ENCODE data around the gene ABCF2. TPM values are rescaled to one million over a fixed set of nuclear protein-coding genes. Genes with fewer than 3 reads are reported as not detected.

Gene ABCF2
- total and polyA plus RNA-seq, 4 donors = 6.3 to 15.6 (median 10.5) TPM

DNA sequence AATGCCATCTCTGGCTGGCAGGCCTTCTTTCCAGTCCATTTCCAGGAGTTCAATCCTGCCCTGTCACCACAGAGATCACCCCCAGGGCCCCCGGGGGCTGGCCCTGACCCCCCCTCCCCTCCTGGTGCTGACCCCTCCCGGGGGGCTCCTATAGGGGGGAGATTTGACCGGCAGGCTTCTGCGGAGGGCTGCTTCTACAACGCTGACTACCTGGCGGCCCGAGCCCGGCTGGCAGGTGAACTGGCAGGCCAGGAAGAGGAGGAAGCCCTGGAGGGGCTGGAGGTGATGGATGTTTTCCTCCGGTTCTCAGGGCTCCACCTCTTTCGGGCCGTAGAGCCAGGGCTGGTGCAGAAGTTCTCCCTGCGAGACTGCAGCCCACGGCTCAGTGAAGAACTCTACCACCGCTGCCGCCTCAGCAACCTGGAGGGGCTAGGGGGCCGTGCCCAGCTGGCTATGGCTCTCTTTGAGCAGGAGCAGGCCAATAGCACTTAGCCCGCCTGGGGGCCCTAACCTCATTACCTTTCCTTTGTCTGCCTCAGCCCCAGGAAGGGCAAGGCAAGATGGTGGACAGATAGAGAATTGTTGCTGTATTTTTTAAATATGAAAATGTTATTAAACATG lies 11.3 kb upstream of the ABCF2 start:
- H3K4me3 ChIP-seq (ENCODE audit: low read depth in 1 of 3, low read length in 3 of 3) = no peak overlapping the region
- H3K4me1 ChIP-seq (ENCODE audit: control insufficient read depth in 4 of 4, insufficient read depth in 4 of 4, low read length in 3 of 4) = peaks cover 0 to 10% (median 9%) of the 10 kb centered on the region in 4 donors
- H3K27ac ChIP-seq (ENCODE audit: low read depth in 1 of 2, low read length in 2 of 2) = no peak overlapping the region
- WGBS = 89% methylated on average over 17 of the region's 17 CpGs
- TF ChIP-seq, protein P1, sequence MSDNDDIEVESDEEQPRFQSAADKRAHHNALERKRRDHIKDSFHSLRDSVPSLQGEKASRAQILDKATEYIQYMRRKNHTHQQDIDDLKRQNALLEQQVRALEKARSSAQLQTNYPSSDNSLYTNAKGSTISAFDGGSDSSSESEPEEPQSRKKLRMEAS (IDR thresholded peaks at IDR 0.05) = no peak
- TF ChIP-seq JUND (IDR thresholded peaks at IDR 0.05) (no peak), RXRA (IDR thresholded peaks at IDR 0.05) (no peak), GABPA (IDR thresholded peaks at IDR 0.05 in 1 of 2, conservative IDR thresholded peaks at IDR 0.05 in 1 of 2) (no peak), HNF4G (IDR thresholded peaks at IDR 0.05) (no peak), RAD21 (IDR thresholded peaks at IDR 0.05) (no peak), EGR1 (IDR thresholded peaks at IDR 0.05; ENCODE audit: low read depth in 2 of 2) (no peak), TAF1 (conservative IDR thresholded peaks at IDR 0.05) (no peak), FOXA2 (IDR thresholded peaks at IDR 0.05) (no peak), HNF4A (conservative IDR thresholded peaks at IDR 0.05) (no peak), YY1 (IDR thresholded peaks at IDR 0.05) (no peak), SP1 (IDR thresholded peaks at IDR 0.05) (no peak)
- TF ChIP-seq, protein P2, sequence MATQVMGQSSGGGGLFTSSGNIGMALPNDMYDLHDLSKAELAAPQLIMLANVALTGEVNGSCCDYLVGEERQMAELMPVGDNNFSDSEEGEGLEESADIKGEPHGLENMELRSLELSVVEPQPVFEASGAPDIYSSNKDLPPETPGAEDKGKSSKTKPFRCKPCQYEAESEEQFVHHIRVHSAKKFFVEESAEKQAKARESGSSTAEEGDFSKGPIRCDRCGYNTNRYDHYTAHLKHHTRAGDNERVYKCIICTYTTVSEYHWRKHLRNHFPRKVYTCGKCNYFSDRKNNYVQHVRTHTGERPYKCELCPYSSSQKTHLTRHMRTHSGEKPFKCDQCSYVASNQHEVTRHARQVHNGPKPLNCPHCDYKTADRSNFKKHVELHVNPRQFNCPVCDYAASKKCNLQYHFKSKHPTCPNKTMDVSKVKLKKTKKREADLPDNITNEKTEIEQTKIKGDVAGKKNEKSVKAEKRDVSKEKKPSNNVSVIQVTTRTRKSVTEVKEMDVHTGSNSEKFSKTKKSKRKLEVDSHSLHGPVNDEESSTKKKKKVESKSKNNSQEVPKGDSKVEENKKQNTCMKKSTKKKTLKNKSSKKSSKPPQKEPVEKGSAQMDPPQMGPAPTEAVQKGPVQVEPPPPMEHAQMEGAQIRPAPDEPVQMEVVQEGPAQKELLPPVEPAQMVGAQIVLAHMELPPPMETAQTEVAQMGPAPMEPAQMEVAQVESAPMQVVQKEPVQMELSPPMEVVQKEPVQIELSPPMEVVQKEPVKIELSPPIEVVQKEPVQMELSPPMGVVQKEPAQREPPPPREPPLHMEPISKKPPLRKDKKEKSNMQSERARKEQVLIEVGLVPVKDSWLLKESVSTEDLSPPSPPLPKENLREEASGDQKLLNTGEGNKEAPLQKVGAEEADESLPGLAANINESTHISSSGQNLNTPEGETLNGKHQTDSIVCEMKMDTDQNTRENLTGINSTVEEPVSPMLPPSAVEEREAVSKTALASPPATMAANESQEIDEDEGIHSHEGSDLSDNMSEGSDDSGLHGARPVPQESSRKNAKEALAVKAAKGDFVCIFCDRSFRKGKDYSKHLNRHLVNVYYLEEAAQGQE (IDR thresholded peaks at IDR 0.05) = no peak
- TF ChIP-seq, protein P3, sequence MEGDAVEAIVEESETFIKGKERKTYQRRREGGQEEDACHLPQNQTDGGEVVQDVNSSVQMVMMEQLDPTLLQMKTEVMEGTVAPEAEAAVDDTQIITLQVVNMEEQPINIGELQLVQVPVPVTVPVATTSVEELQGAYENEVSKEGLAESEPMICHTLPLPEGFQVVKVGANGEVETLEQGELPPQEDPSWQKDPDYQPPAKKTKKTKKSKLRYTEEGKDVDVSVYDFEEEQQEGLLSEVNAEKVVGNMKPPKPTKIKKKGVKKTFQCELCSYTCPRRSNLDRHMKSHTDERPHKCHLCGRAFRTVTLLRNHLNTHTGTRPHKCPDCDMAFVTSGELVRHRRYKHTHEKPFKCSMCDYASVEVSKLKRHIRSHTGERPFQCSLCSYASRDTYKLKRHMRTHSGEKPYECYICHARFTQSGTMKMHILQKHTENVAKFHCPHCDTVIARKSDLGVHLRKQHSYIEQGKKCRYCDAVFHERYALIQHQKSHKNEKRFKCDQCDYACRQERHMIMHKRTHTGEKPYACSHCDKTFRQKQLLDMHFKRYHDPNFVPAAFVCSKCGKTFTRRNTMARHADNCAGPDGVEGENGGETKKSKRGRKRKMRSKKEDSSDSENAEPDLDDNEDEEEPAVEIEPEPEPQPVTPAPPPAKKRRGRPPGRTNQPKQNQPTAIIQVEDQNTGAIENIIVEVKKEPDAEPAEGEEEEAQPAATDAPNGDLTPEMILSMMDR (IDR thresholded peaks at IDR 0.05; ENCODE audit: low read depth, low read length, missing input control) = no peak
- TF ChIP-seq, protein P4, sequence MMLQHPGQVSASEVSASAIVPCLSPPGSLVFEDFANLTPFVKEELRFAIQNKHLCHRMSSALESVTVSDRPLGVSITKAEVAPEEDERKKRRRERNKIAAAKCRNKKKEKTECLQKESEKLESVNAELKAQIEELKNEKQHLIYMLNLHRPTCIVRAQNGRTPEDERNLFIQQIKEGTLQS (IDR thresholded peaks at IDR 0.05) = no peak
- peaks cover 2 to 27% (median 10%) of the 10 kb centered on the region in 4 donors for H3K36me3 ChIP-seq (ENCODE audit: control insufficient read depth in 4 of 4, insufficient read depth in 3 of 4, low read depth in 1 of 4, low read length in 3 of 4)
- H3K27me3 ChIP-seq (ENCODE audit: control insufficient read depth in 4 of 4, insufficient read depth in 4 of 4, low read length in 3 of 4) = no peaks in the 10 kb centered on the region
- DNase-seq (ENCODE audit: low spot score) = no peak
- no peak overlapping the region for H3K9ac ChIP-seq (ENCODE audit: low read depth in 1 of 2, low read length in 2 of 2)
- no peaks in the 10 kb centered on the region for H3K9me3 ChIP-seq (ENCODE audit: control insufficient read depth in 4 of 4, low read length in 3 of 4)

DNA sequence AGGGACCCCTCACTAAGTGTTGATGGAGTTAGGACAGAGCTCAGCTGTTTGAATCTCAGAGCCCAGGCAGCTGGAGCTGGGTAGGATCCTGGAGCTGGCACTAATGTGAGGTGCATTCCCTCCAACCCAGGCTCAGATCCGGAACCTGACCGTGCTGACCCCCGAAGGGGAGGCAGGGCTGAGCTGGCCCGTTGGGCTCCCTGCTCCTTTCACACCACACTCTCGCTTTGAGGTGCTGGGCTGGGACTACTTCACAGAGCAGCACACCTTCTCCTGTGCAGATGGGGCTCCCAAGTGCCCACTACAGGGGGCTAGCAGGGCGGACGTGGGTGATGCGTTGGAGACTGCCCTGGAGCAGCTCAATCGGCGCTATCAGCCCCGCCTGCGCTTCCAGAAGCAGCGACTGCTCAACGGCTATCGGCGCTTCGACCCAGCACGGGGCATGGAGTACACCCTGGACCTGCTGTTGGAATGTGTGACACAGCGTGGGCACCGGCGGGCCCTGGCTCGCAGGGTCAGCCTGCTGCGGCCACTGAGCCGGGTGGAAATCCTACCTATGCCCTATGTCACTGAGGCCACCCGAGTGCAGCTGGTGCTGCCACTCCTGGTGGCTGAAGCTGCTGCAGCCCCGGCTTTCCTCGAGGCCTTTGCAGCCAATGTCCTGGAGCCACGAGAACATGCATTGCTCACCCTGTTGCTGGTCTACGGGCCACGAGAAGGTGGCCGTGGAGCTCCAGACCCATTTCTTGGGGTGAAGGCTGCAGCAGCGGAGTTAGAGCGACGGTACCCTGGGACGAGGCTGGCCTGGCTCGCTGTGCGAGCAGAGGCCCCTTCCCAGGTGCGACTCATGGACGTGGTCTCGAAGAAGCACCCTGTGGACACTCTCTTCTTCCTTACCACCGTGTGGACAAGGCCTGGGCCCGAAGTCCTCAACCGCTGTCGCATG lies 10.5 kb upstream of the ABCF2 start:
- Histone ChIP-seq H3K4me1 (ENCODE audit: control insufficient read depth in 4 of 4, insufficient read depth in 4 of 4, low read length in 3 of 4) (peaks cover 0 to 17% (median 11%) of the 10 kb centered on the region in 4 donors), H3K27ac (ENCODE audit: low read depth in 1 of 2, low read length in 2 of 2) (no peak overlapping the region), H3K36me3 (ENCODE audit: control insufficient read depth in 4 of 4, insufficient read depth in 3 of 4, low read depth in 1 of 4, low read length in 3 of 4) (peaks cover 2 to 27% (median 10%) of the 10 kb centered on the region in 4 donors), H3K9me3 (ENCODE audit: control insufficient read depth in 4 of 4, low read length in 3 of 4) (no peaks in the 10 kb centered on the region), H3K4me3 (ENCODE audit: low read depth in 1 of 3, low read length in 3 of 3) (no peak overlapping the region), H3K9ac (ENCODE audit: low read depth in 1 of 2, low read length in 2 of 2) (no peak overlapping the region), H3K27me3 (ENCODE audit: control insufficient read depth in 4 of 4, insufficient read depth in 4 of 4, low read length in 3 of 4) (no peaks in the 10 kb centered on the region)
- DNase-seq (ENCODE audit: low spot score) = no peak
- 94% methylated on average over 44 of the region's 44 CpGs for WGBS
- TF ChIP-seq, protein P4 (IDR thresholded peaks at IDR 0.05) = no peak
- no peak for TF ChIP-seq EGR1 (IDR thresholded peaks at IDR 0.05; ENCODE audit: low read depth in 2 of 2)
- TF ChIP-seq HNF4G (IDR thresholded peaks at IDR 0.05) = no peak
- TF ChIP-seq, protein P1 (IDR thresholded peaks at IDR 0.05) = no peak
- TF ChIP-seq FOXA1 (IDR thresholded peaks at IDR 0.05) = no peak
- no peak for TF ChIP-seq GABPA (IDR thresholded peaks at IDR 0.05 in 1 of 2, conservative IDR thresholded peaks at IDR 0.05 in 1 of 2)
- TF ChIP-seq, protein P2 (IDR thresholded peaks at IDR 0.05) = no peak
- TF ChIP-seq NR2F2 (IDR thresholded peaks at IDR 0.05) = no peak
